ENCODE results near the gene PTPRG. TPM values are rescaled to one million over a fixed set of nuclear protein-coding genes. Genes with fewer than 3 reads are reported as not detected.

PTPRG gene
- total and polyA plus RNA-seq, 10 of the 15 experiments (the other 5 are each of a cell fraction or from before 2014, with no cell fraction given): 0.29 to 20.7 (median 1.4) TPM

GRCh38 chr3:61589856-61590255 lies 28.5 kb downstream of the PTPRG start:
- Histone ChIP-seq H4K20me1 (ENCODE audit: control insufficient read depth, insufficient read depth) (no peaks in the 10 kb centered on the region), H3K4me3 (no peak overlapping the region), H3K27ac (ENCODE audit: control insufficient read depth, insufficient read depth) (no peak overlapping the region), H3K79me2 (ENCODE audit: control insufficient read depth, insufficient read depth, low read length) (no peaks in the 10 kb centered on the region), H3K9ac (ENCODE audit: control insufficient read depth, insufficient read depth, low read length) (no peak overlapping the region), H3K9me3 (replicated peaks; ENCODE audit: control insufficient read depth, insufficient read depth, low read length) (no peaks in the 10 kb centered on the region), H2AFZ (ENCODE audit: control insufficient read depth, low read depth, low read length) (no peak overlapping the region), H3K27me3 (replicated peaks in 1 of 2; ENCODE audit: control insufficient read depth in 2 of 2, insufficient read depth in 2 of 2, low read length in 1 of 2) (no peaks in the 10 kb centered on the region), H3K4me1 (ENCODE audit: control insufficient read depth, insufficient read depth, low read length) (no peaks in the 10 kb centered on the region), H3K4me2 (ENCODE audit: control insufficient read depth, insufficient read depth) (no peak overlapping the region), H3K36me3 (ENCODE audit: control insufficient read depth in 2 of 2, insufficient read depth in 2 of 2, low read length in 1 of 2) (no peaks in the 10 kb centered on the region)
- ATAC-seq (no peak), FAIRE-seq (no peak), DNase-seq (ENCODE audit: low read depth, low spot score) (no peak)
- TF ChIP-seq SPI1 (IDR thresholded peaks at IDR 0.05; ENCODE audit: borderline replicate concordance, insufficient read depth, low read depth, low read length) (no peak), NFIC (IDR thresholded peaks at IDR 0.05; ENCODE audit: low read depth, low read length) (no peak), E4F1 (IDR thresholded peaks at IDR 0.05; ENCODE audit: borderline replicate concordance, partially characterized antibody) (no peak), POLR2A (IDR thresholded peaks at IDR 0.05; ENCODE audit: low read depth, low read length) (no peak), NR2C2 (IDR thresholded peaks at IDR 0.05; ENCODE audit: borderline replicate concordance, control insufficient read depth, insufficient read length, low read depth) (no peak), RCOR1 (conservative IDR thresholded peaks at IDR 0.05; ENCODE audit: low read depth, low read length) (no peak), ATF3 (IDR thresholded peaks at IDR 0.05; ENCODE audit: borderline replicate concordance, extremely low read depth, low read depth, low read length) (no peak), NRF1 (conservative IDR thresholded peaks at IDR 0.05; ENCODE audit: low read depth, low read length) (no peak), LARP7 (IDR thresholded peaks at IDR 0.05) (no peak), IKZF1 (conservative IDR thresholded peaks at IDR 0.05) (no peak), BHLHE40 (IDR thresholded peaks at IDR 0.05; ENCODE audit: borderline replicate concordance in 1 of 2, low read depth in 2 of 2, low read length in 1 of 2) (no peak), PML (IDR thresholded peaks at IDR 0.05; ENCODE audit: low read length) (no peak), CREM (IDR thresholded peaks at IDR 0.05; ENCODE audit: low read depth) (no peak), FOXK2 (IDR thresholded peaks at IDR 0.05) (no peak), WRNIP1 (IDR thresholded peaks at IDR 0.05; ENCODE audit: borderline replicate concordance, low read depth, low read length) (no peak), CBX5 (IDR thresholded peaks at IDR 0.05; ENCODE audit: low read depth) (no peak), FOS (IDR thresholded peaks at IDR 0.05; ENCODE audit: borderline replicate concordance, extremely low read depth, insufficient read length) (no peak), PKNOX1 (IDR thresholded peaks at IDR 0.05) (no peak)
- POLR2A ChIA-PET: interaction anchor here (0.7 to 1.2 kb wide), 2 partner anchors 9 to 169 kb away, joined by 4 read pairs; no protein-coding TSS in a partner anchor
- SMC1A ChIA-PET (ENCODE audit: uncharacterized antibody, unreplicated experiment): interaction anchor here (0.7 to 1.2 kb wide), 3 partner anchors 14 to 24 kb away, joined by 3 to 5 read pairs (median 3); no protein-coding TSS in a partner anchor
- CTCF ChIA-PET: no interaction called here
- 37% methylated on average over 5 of the region's 5 CpGs for WGBS (ENCODE audit: insufficient coverage, insufficient replicate concordance, low lambda C conversion rate, missing lambda C conversion rate)
- no TSS peak for BruUV-seq (replicated peaks)
- RAD21 ChIA-PET (ENCODE audit: unreplicated experiment): interaction anchor here (1.1 kb wide), 1 partner anchor 96 kb away, joined by 4 read pairs; no protein-coding TSS in a partner anchor
- in situ Hi-C loops (cut with MboI) (no loop called here), intact Hi-C loops (cut with micrococcal nuclease; ENCODE audit: unreplicated experiment) (no loop called here)
